ENCODE results near the gene INSR.

DNA sequence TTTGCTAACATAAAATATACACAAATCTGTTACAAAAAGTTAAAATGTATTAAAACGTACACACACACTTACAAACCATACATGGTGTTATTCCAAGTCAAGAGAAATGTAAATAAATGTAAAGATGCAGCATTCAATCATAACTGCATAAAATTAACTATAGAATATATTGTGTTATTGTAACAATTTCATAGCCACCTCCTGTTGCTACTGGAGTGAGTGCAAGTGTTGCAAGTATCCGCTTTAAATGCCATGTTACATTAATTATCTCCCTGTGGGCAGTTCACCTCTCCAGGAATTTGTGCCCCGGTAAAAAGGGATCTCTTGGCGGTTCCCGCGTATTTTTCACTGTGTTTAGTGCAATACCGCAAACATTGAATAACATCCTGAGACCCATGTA lies 3.5 kb upstream of the INSR start:
- TF ChIP-seq, protein P1, sequence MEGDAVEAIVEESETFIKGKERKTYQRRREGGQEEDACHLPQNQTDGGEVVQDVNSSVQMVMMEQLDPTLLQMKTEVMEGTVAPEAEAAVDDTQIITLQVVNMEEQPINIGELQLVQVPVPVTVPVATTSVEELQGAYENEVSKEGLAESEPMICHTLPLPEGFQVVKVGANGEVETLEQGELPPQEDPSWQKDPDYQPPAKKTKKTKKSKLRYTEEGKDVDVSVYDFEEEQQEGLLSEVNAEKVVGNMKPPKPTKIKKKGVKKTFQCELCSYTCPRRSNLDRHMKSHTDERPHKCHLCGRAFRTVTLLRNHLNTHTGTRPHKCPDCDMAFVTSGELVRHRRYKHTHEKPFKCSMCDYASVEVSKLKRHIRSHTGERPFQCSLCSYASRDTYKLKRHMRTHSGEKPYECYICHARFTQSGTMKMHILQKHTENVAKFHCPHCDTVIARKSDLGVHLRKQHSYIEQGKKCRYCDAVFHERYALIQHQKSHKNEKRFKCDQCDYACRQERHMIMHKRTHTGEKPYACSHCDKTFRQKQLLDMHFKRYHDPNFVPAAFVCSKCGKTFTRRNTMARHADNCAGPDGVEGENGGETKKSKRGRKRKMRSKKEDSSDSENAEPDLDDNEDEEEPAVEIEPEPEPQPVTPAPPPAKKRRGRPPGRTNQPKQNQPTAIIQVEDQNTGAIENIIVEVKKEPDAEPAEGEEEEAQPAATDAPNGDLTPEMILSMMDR (IDR thresholded peaks at IDR 0.05; ENCODE audit: extremely low read depth in 1 of 2, insufficient read depth in 1 of 2, low read depth in 1 of 2, low read length in 2 of 2) = no peak
- no peak for TF ChIP-seq POLR2A (IDR thresholded peaks at IDR 0.05; ENCODE audit: low read depth, low read length)
- TF ChIP-seq, protein P2, sequence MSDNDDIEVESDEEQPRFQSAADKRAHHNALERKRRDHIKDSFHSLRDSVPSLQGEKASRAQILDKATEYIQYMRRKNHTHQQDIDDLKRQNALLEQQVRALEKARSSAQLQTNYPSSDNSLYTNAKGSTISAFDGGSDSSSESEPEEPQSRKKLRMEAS (IDR thresholded peaks at IDR 0.05; ENCODE audit: insufficient read depth, insufficient read length) = no peak

All from endothelial cell of umbilical vein (primary cell).